ENCODE results near the gene PRKCD. TPM values are rescaled to one million over a fixed set of nuclear protein-coding genes. Genes with fewer than 3 reads are reported as not detected.

PRKCD gene
- total RNA-seq, 2 experiments from 2014 or later, result 18.1 to 20.1 TPM

GRCh38 chr3:53123510-53123909, 37.5 kb upstream of the PRKCD start:
- POLR2A ChIA-PET, result no interaction called here
- DNase-seq (no peak), ATAC-seq (ENCODE audit: poor library complexity) (no peak)
- H3K4me1 Mint-ChIP-seq (ENCODE audit: low read depth), result peaks cover 4% of the 10 kb centered on the region
- peaks cover 85% of the 10 kb centered on the region for H3K36me3 Mint-ChIP-seq (ENCODE audit: low read depth)
- no peaks in the 10 kb centered on the region for H3K27me3 Mint-ChIP-seq
- intact Hi-C loops (cut with DNase I, micrococcal nuclease), result loop anchor here in 1 of 2 experiments (10.0 kb wide), 1 partner anchor 761 kb away; the partner anchor contains the start of gene ACTR8
- no peaks in the 10 kb centered on the region for H3K27me3 ChIP-seq (ENCODE audit: control insufficient read depth in 1 of 2, insufficient read depth in 2 of 2, low read length in 2 of 2)
- no peak overlapping the region for H3K27ac Mint-ChIP-seq
- no peak overlapping the region for H3K27ac ChIP-seq (ENCODE audit: low read depth in 1 of 2, low read length in 2 of 2)
- no peaks in the 10 kb centered on the region for H3K9me3 Mint-ChIP-seq
- CTCF ChIA-PET, result interaction anchor here (1.8 kb wide), 1 partner anchor 37 kb away, joined by 4 read pairs; the partner anchor contains the start of gene PRKCD
- TF ChIP-seq CTCF (IDR thresholded peaks at IDR 0.05), result no peak
- H3K9me3 ChIP-seq (ENCODE audit: control insufficient read depth in 1 of 2, insufficient read depth in 1 of 2, low read length in 2 of 2), result no peaks in the 10 kb centered on the region
- H3K36me3 ChIP-seq (ENCODE audit: insufficient read depth, low read length), result peaks cover 75% of the 10 kb centered on the region
- H3K4me1 ChIP-seq (ENCODE audit: insufficient read depth, low read length), result peaks cover 4% of the 10 kb centered on the region
- H3K4me3 Mint-ChIP-seq, result no peak overlapping the region
- no peak overlapping the region for H3K4me3 ChIP-seq (ENCODE audit: low read length)

- Histone ChIP-seq H3K27me3 (ENCODE audit: control insufficient read depth in 1 of 2, insufficient read depth in 2 of 2, low read length in 2 of 2) (no peaks in the 10 kb centered on the region), H3K36me3 (ENCODE audit: insufficient read depth, low read length) (peaks cover 71% of the 10 kb centered on the region), H3K9me3 (ENCODE audit: control insufficient read depth in 1 of 2, insufficient read depth in 1 of 2, low read length in 2 of 2) (no peaks in the 10 kb centered on the region), H3K27ac (ENCODE audit: low read depth in 1 of 2, low read length in 2 of 2) (no peak overlapping the region), H3K4me1 (ENCODE audit: insufficient read depth, low read length) (peaks cover 7% of the 10 kb centered on the region), H3K4me3 (ENCODE audit: low read length) (no peak overlapping the region)
- Mint-ChIP-seq H3K36me3 (ENCODE audit: low read depth) (peaks cover 81% of the 10 kb centered on the region), H3K27me3 (no peaks in the 10 kb centered on the region), H3K4me1 (ENCODE audit: low read depth) (peaks cover 4% of the 10 kb centered on the region), H3K9me3 (no peaks in the 10 kb centered on the region), H3K4me3 (no peak overlapping the region), H3K27ac (no peak overlapping the region)
- ATAC-seq (ENCODE audit: poor library complexity) (no peak), DNase-seq (no peak)
- ChIA-PET POLR2A (no interaction called here), CTCF (interaction anchor here (1.8 kb wide), 1 partner anchor 37 kb away, joined by 4 read pairs; the partner anchor contains the start of gene PRKCD)
- no peak for TF ChIP-seq CTCF (IDR thresholded peaks at IDR 0.05)
- intact Hi-C loops (cut with DNase I, micrococcal nuclease), result loop anchor here in 1 of 2 experiments (10.0 kb wide), 1 partner anchor 761 kb away; the partner anchor contains the start of gene ACTR8
These were observed 37.1 kb upstream of the PRKCD start for GRCh38 chr3:53123953-53124352.

DNA sequence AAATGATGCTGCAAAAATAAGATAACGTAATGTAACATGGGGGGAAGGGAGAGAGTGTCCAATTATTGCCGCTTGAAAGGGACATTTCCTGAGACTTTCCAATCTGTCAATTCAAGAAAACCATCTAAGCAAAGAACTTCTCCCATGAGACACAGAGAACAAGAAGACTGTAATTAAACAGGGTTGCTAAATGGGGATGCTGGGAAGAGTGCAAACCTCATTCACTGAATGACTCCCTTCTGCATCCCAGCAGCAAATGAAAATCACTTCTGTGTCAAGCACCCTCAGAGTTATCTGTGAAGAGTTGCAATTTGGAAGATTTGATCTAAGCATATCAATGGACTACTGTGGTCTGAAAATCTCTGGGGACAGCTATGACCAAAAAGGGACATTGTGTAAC, 34.4 kb upstream of the PRKCD start:
- Mint-ChIP-seq H3K27me3 (no peaks in the 10 kb centered on the region), H3K27ac (no peak overlapping the region), H3K36me3 (ENCODE audit: low read depth) (peaks cover 68% of the 10 kb centered on the region), H3K9me3 (no peaks in the 10 kb centered on the region), H3K4me3 (peak overlapping the region; percentile 54), H3K4me1 (ENCODE audit: low read depth) (peaks cover 26% of the 10 kb centered on the region)
- ATAC-seq (ENCODE audit: poor library complexity), result no peak
- no peak for TF ChIP-seq CTCF (IDR thresholded peaks at IDR 0.05)
- intact Hi-C loops (cut with DNase I, micrococcal nuclease), result loop anchor here in 1 of 2 experiments (10.0 kb wide), 1 partner anchor 758 kb away; the partner anchor contains the start of gene ACTR8
- H3K36me3 ChIP-seq (ENCODE audit: insufficient read depth, low read length), result peaks cover 45% of the 10 kb centered on the region
- no peaks in the 10 kb centered on the region for H3K27me3 ChIP-seq (ENCODE audit: control insufficient read depth in 1 of 2, insufficient read depth in 2 of 2, low read length in 2 of 2)
- no peaks in the 10 kb centered on the region for H3K9me3 ChIP-seq (ENCODE audit: control insufficient read depth in 1 of 2, insufficient read depth in 1 of 2, low read length in 2 of 2)
- POLR2A ChIA-PET, result no interaction called here
- no peak for DNase-seq
- no peak overlapping the region for H3K27ac ChIP-seq (ENCODE audit: low read depth in 1 of 2, low read length in 2 of 2)
- H3K4me3 ChIP-seq (ENCODE audit: low read length), result no peak overlapping the region
- CTCF ChIA-PET, result no interaction called here
- H3K4me1 ChIP-seq (ENCODE audit: insufficient read depth, low read length), result peaks cover 27% of the 10 kb centered on the region

All from CD4-positive, alpha-beta T cell (primary cell).